Right lobe of liver (tissue), 6 donors: ENCODE results near the gene POU4F3. TPM values are rescaled to one million over a fixed set of nuclear protein-coding genes. Genes with fewer than 3 reads are reported as not detected.

Experiments used
- ATAC-seq, 4 donors: fragments of 200-7000 bp; cut with Tn5 transposase; one replicate each; pipeline ENCODE4 v1.9.1; 2020; ENCODE audit warnings: mild to moderate bottlenecking in 4 of 4, moderate library complexity in 4 of 4
- DNase-seq, 3 donors: peaks; one replicate each; pipeline ENCODE4 v3.0.0-alpha.2; 2020
- H3K27ac ChIP-seq, 3 donors: fragments of 200-600 bp; one replicate each; pipeline ENCODE4 v1.8.0; 2022
- H3K27me3 ChIP-seq, 2 donors: fragments of 200-600 bp; one replicate each; pipeline ENCODE4 v1.8.0; 2022
- H3K36me3 ChIP-seq, 4 donors: fragments of 200-600 bp; sonication (generic) in 1 of 4; one replicate each; pipeline versions ENCODE4 v1.5.1 to v1.8.0; 2017 to 2022; ENCODE audit warnings: control low read depth in 1 of 4
- H3K4me1 ChIP-seq, 4 donors: fragments of 200-600 bp; sonication (generic) in 1 of 4; one replicate each; pipeline versions ENCODE4 v1.5.1 to v1.8.0; 2017 to 2022; ENCODE audit warnings: control low read depth in 1 of 4
- H3K4me3 ChIP-seq, 3 donors: fragments of 200-600 bp; one replicate each; pipeline ENCODE4 v1.8.0; 2022
- H3K9me3 ChIP-seq, 4 donors: fragments of 200-600 bp; sonication (generic) in 1 of 4; one replicate each; pipeline versions ENCODE4 v1.5.1 to v1.8.0; 2017 to 2022; ENCODE audit warnings: control low read depth in 1 of 4
- POLR2A ChIP-seq: fragments of 450-650 bp; IDR thresholded peaks from one replicate; pipeline ENCODE4 v1.6.1; 2017; ENCODE audit warnings: antibody characterized with exemption, mild to moderate bottlenecking
- WGBS: methylation state at CpG from one replicate; pipeline ENCODE4 v1.1.6; 2018; ENCODE audit warnings: low coverage, low lambda C conversion rate; ENCODE audit not compliant: insufficient coverage; ENCODE audit errors: missing lambda C conversion rate; 5-methylcytosine and 5-hydroxymethylcytosine counted together
- intact Hi-C, 2 donors: fragments of 100-400 bp; cut with DNase I; formaldehyde crosslinking; loops; one replicate each; pipeline versions ENCODE4 v1.11.2 to v1.14.1; 2022
- total RNA-seq, 6 experiments: library from RNA; depleted of rRNA in 2 of 6; stranded (reverse); fragments of >200 nt in 2 of 6; fragmentation: NEBNext Ultra II Directional in 3 of 6; extraction: Animal tissue kit (Norgen Biotek cat#: 25700) in 3 of 6; gene quantifications; one replicate each; pipeline versions ENCODE4 v1.1.0 to v1.2.4, GENCODE V29; 2016 to 2023
- TF ChIP-seq, protein P1 (sequence below), 4 donors: fragments of 200-600 bp in 3 of 4; fragments of 450-650 bp in 1 of 4; IDR thresholded peaks; one replicate each; pipeline versions ENCODE4 v1.5.1 to v1.8.0; 2016 to 2022; ENCODE audit warnings: antibody characterized with exemption in 4 of 4, mild to moderate bottlenecking in 2 of 4
- donor health status: DM: no; HTN: yes; CAD: no.
- donor health status: DM: no; HTN: no; CAD: no.
- donor health status: DM: no; HTN: no; CAD: no.
- donor health status: DM: no; HTN: yes; CAD: no.
- donor health status: DM: no; HTN: yes; CAD: no.

Gene POU4F3
- total RNA-seq, 6 experiments from 2014 or later, result 0.31 TPM; not detected in 5

DNA sequence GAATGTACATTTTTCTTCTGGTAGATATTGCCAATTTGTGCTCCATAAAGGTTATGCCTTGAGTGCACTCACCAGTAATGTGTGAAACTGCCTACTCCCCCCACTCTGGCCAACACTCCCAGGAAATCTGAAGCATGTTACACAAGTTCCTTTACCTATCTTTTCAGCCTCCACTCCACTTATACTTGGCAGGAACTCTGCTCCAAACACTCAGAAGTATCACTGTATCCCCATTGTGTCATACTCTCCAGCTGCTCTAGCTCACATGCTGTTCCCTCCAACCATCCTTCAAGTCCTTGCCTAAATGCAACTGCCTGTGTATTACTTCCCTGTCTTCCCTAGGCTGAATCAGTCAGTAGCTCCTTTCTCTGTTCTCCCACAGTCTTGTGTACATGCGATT is 28.3 kb downstream of the POU4F3 start:
- TF ChIP-seq POLR2A, result no peak
- TF ChIP-seq, protein P1, sequence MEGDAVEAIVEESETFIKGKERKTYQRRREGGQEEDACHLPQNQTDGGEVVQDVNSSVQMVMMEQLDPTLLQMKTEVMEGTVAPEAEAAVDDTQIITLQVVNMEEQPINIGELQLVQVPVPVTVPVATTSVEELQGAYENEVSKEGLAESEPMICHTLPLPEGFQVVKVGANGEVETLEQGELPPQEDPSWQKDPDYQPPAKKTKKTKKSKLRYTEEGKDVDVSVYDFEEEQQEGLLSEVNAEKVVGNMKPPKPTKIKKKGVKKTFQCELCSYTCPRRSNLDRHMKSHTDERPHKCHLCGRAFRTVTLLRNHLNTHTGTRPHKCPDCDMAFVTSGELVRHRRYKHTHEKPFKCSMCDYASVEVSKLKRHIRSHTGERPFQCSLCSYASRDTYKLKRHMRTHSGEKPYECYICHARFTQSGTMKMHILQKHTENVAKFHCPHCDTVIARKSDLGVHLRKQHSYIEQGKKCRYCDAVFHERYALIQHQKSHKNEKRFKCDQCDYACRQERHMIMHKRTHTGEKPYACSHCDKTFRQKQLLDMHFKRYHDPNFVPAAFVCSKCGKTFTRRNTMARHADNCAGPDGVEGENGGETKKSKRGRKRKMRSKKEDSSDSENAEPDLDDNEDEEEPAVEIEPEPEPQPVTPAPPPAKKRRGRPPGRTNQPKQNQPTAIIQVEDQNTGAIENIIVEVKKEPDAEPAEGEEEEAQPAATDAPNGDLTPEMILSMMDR (IDR thresholded peaks at IDR 0.05), result no peak
- Histone ChIP-seq H3K4me1 (no peaks in the 10 kb centered on the region), H3K36me3 (no peaks in the 10 kb centered on the region), H3K27me3 (no peaks in the 10 kb centered on the region), H3K4me3 (no peak overlapping the region), H3K9me3 (no peaks in the 10 kb centered on the region), H3K27ac (no peak overlapping the region)
- 58% methylated on average over 1 of the region's 1 CpG for WGBS
- intact Hi-C loops, result no loop called here
- DNase-seq (no peak), ATAC-seq (no peak)

DNA sequence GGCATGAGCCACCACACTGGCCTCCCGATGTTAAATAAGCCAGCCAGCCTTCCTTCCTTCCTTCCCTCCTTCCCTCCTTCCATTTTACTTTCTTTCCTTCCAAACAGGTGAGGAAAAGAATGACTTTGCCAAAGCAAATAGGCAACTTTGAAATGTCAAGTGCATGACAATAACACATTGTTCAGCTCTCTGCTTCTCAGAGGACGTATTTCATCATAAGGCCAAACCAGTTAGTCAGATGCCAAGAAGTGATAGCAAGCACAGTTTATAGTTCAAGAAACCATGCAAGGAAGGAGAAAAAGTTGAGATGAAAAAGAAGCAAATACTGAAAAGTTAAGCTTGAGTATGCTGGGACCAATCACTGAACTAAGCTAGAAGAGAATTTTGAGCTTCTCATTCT is 29.5 kb downstream of the POU4F3 start:
- DNase-seq (no peak), ATAC-seq (no peak)
- TF ChIP-seq, protein P1 (IDR thresholded peaks at IDR 0.05), result no peak
- no peak for TF ChIP-seq POLR2A
- Histone ChIP-seq H3K4me3 (no peak overlapping the region), H3K36me3 (no peaks in the 10 kb centered on the region), H3K9me3 (no peaks in the 10 kb centered on the region), H3K27me3 (no peaks in the 10 kb centered on the region), H3K27ac (no peak overlapping the region), H3K4me1 (no peaks in the 10 kb centered on the region)
- 41% methylated on average over 1 of the region's 2 CpGs for whole genome bisulfite sequencing
- intact Hi-C loops, result no loop called here

DNA sequence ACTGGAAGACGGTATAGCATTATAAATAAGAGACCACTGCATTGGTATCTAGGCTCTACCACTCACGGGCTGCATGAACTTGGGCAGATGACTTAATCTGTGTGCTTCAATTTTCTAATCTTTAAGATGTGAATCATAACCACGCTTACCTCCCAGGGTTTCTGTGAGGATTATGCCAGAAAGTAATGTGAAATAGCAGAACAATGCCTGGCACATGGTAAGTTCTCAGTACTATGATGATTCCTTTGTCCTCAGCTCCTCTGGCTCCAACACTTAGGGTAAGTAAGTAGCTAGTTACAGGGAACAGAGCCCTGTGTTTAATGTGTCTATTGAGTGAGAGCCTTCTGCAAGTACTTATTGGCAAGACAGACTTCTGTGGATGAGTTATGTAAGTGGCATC is 31.1 kb downstream of the POU4F3 start:
- no peaks in the 10 kb centered on the region for H3K36me3 ChIP-seq
- H3K4me1 ChIP-seq, result no peaks in the 10 kb centered on the region
- no peaks in the 10 kb centered on the region for H3K27me3 ChIP-seq
- intact Hi-C loops, result no loop called here
- TF ChIP-seq, protein P1 (IDR thresholded peaks at IDR 0.05), result no peak
- no peak for TF ChIP-seq POLR2A
- H3K9me3 ChIP-seq, result no peaks in the 10 kb centered on the region
- 68% methylated on average over 3 of the region's 3 CpGs for WGBS
- no peak overlapping the region for H3K27ac ChIP-seq
- DNase-seq, result no peak
- H3K4me3 ChIP-seq, result no peak overlapping the region
- no peak for ATAC-seq

DNA sequence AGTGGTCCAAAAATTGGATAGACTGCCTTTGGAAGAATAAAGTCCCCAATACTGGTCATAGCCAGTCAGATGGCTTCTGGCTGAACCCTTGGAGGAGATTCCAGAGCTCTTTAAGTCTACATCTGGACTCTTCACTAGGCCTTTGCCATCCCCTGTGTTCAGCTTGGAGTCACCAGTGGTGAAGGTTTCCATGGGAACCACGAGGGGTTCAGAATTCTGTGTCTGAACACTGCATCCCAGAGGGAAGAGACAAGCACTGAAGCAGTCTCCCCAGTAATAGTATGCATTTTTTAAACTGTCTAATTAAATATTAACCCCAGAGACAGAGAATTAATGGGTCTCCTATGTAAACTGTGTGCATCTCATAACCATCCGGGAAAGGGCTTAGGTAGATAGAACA is 38.2 kb downstream of the POU4F3 start:
- Histone ChIP-seq H3K4me3 (no peak overlapping the region), H3K4me1 (no peaks in the 10 kb centered on the region), H3K36me3 (no peaks in the 10 kb centered on the region), H3K27me3 (no peaks in the 10 kb centered on the region), H3K9me3 (no peaks in the 10 kb centered on the region), H3K27ac (no peak overlapping the region)
- 28% methylated on average over 2 of the region's 2 CpGs for WGBS
- ATAC-seq (no peak), DNase-seq (no peak)
- intact Hi-C loops, result no loop called here
- TF ChIP-seq, protein P1 (IDR thresholded peaks at IDR 0.05), result no peak
- TF ChIP-seq POLR2A, result no peak

DNA sequence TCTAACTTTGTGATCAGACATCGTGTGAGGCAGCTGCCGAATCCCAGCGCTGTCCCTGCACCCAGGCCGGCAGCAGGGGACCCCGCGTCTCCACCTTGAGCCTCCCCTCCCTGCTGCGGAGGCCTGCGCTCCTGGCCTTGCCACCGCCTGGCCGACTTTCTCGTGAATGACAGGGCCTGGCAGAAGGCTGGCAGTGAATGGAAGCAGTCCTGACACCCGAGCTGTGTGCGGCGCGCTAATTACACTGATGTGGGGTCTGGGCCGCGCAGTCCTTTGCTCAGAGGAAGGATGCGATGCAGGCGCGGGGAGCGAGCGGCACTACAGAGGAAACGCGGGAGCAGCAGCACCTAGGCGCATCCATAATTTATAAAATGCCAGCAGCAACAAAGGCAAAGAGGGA is 40.3 kb downstream of the POU4F3 start:
- TF ChIP-seq, protein P1 (IDR thresholded peaks at IDR 0.05), result no peak
- TF ChIP-seq POLR2A, result no peak
- no peaks in the 10 kb centered on the region for H3K27me3 ChIP-seq
- ATAC-seq (no peak), DNase-seq (no peak)
- no peak overlapping the region for H3K27ac ChIP-seq
- H3K4me1 ChIP-seq, result no peaks in the 10 kb centered on the region
- 33% methylated on average over 17 of the region's 25 CpGs for WGBS
- H3K4me3 ChIP-seq, result no peak overlapping the region
- no peaks in the 10 kb centered on the region for H3K9me3 ChIP-seq
- intact Hi-C loops, result no loop called here
- H3K36me3 ChIP-seq, result no peaks in the 10 kb centered on the region
